NCI-H345 treated with DMSO at 0.1 percent for 48 hours (cell line): ENCODE results near the gene VDAC1.
"Not testable (repeated sequence)": the region's sequence is repeated elsewhere in the genome, so short reads cannot be mapped to it uniquely, and the experiment has no call there.

Experiments used
- DNase-seq: peaks from one replicate; lab custom pipeline; 2025; ENCODE audit not compliant: unreplicated experiment; lab: John Stamatoyannopoulos, UW

VDAC1 gene

GRCh38 chr5:133968204-133968980, 36.4 kb downstream of the VDAC1 start, which contains the start of gene C5orf15:
Gene C5orf15 (minus strand): TSS chr5:133968625. CDS start chr5:133968584, 41 bp downstream.
- DNase-seq = peak; percentile 82

GRCh38 chr5:133967698-133968203, 37.0 kb downstream of the VDAC1 start:
- no peak for DNase-seq

GRCh38 chr5:133967124-133967523, 37.7 kb downstream of the VDAC1 start:
- no peak for DNase-seq

- no peak for DNase-seq
Observed at GRCh38 chr5:133966090-133966489, 38.7 kb downstream of the VDAC1 start.

GRCh38 chr5:133963493-133964128, 41.2 kb downstream of the VDAC1 start:
- DNase-seq = no peak

GRCh38 chr5:133962801-133963476, 41.8 kb downstream of the VDAC1 start:
- no peak for DNase-seq

GRCh38 chr5:133962131-133962530, 42.6 kb downstream of the VDAC1 start:
- DNase-seq = no peak

- DNase-seq = no peak
Observed at GRCh38 chr5:133959643-133960042, 45.1 kb downstream of the VDAC1 start.

GRCh38 chr5:133957591-133957990, 47.2 kb downstream of the VDAC1 start:
- DNase-seq = no peak

- DNase-seq = no peak
Observed at GRCh38 chr5:133957080-133957479, 47.7 kb downstream of the VDAC1 start.

GRCh38 chr5:133956196-133956595, 48.6 kb downstream of the VDAC1 start:
- not testable (repeated sequence) for DNase-seq

- DNase-seq = no peak
Observed at GRCh38 chr5:133953568-133954145, 51.1 kb downstream of the VDAC1 start.

- no peak for DNase-seq
Observed at GRCh38 chr5:133952729-133953567, 51.8 kb downstream of the VDAC1 start.

- DNase-seq = no peak
Observed at GRCh38 chr5:133950821-133951612, 53.8 kb downstream of the VDAC1 start.

GRCh38 chr5:133948721-133949120, 56.1 kb downstream of the VDAC1 start:
- DNase-seq = no peak

GRCh38 chr5:133947431-133947841, 57.3 kb downstream of the VDAC1 start:
- no peak for DNase-seq

- no peak for DNase-seq
Observed at GRCh38 chr5:133945568-133945967, 59.2 kb downstream of the VDAC1 start.

GRCh38 chr5:133944263-133945185, 60.3 kb downstream of the VDAC1 start:
- peak; percentile 45 for DNase-seq

- no peak for DNase-seq
Observed at GRCh38 chr5:133943475-133943817, 61.3 kb downstream of the VDAC1 start.
